NCI-H1694 (cell line): ENCODE measurements around the gene ZFP92.
"Not testable (repeated sequence)": the region's sequence is repeated elsewhere in the genome, so short reads cannot be mapped to it uniquely, and the experiment has no call there.

Source experiments
- DNase-seq: peaks from one replicate; lab custom pipeline; 2025; lab: John Stamatoyannopoulos, UW

ZFP92 gene

DNA sequence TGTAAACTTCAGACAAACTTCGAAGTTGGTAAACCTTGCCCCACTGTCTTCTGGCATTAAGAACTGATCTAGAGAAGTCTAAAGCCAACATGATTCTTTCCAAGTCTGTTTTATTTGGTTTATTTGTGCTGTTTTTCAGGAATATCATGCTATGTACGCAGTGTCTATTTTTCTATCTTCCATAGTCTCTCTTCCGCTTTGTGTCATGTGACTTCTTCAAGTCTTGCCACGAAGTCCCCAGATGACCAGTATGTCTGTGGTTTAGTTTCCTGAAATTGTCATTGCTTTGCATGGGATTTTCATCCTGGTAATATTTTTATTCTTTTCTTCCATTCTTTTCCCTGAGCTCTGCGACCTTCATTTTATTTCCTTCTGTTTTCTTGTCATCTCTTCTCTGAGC, 25.2 kb upstream of the ZFP92 start:
- no peak for DNase-seq

DNA sequence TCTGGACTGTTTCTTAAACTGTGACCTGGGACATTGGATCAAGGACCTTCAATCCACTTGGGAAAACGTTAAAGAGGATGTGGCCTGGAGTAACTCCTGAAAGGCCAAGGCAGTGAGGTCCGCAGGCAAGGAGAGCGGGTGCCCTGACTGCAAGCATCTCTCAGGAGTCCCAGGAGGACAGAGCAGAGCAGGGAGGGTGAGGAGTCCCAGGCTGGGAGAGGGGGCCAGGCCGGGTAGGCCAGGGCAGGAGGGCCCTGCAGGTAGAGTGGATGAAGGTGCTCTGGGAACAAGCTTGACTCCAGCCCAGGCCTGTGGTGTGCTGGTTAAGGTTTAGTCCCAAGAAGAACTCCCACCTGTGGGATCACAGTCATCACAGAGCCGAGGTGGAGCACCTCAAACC, 23.9 kb upstream of the ZFP92 start:
- no peak for DNase-seq

DNA sequence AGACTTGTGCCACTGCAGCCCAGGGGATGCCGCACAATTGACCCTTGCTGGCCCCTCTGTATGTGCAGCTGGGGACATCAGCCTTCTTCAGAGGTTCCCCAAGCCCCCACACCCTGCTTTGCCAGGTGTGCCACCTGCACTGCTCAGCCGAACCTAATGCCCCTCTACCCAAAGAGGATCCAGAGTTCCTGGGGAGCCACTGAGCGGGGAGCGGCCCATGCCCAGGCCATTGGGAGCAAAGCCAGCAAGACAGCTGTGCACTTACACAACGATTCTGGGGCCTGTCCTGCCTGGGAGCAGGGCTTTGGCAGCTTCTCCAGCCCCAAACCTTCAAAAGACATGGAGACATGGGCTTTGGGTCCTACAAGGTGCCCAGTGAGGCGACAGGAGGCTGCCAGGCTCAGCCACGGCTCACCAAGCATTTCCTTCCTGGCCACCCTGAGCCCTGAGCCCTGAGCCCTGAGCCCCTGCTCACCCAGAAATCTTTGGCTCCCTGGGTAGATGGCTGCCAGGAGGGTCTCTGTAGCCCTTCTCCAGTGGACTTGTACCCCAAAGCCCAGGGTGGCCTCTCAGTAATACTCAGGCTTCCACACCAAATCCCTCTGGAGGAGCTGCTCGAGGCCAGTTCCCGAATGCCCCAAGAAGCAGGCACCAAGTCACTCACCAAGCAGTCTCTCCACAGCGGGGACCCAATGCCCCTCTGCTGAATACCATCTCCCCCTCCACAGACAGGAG, 23.1 kb upstream of the ZFP92 start:
- no peak for DNase-seq

DNA sequence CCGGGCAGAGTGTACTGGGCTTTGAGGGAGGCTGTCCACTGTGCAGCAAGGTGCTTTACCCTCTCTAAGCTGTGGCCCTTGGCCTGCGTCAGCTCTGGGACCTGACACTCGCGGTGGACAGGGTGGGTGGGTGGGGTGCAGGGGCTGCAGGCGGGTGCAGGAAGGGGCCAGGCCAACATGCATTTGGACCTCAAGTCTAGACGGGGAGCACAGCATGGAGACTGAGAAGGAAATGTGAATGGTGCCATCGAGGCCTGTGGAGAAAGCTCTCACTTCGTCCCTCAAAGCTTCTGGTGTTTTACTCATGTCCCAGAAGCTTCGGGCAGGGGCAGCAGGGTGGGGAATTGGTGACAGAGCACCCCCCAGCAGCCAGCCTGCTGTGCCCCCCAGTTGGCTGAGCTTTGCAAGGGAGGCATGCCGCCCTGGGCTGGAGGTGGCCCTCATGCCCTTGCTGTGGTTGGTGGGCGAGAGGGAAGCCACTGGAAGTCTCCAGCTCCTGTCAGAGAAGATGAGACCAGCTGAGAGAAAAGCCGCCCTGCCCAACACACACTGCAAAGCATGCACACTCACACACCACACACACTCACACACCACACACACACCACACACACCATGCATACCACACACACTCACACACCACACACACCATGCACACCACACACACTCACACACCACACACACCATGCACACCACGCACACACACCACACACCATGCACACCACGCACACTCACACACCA, 22.4 kb upstream of the ZFP92 start:
- DNase-seq = no peak

DNA sequence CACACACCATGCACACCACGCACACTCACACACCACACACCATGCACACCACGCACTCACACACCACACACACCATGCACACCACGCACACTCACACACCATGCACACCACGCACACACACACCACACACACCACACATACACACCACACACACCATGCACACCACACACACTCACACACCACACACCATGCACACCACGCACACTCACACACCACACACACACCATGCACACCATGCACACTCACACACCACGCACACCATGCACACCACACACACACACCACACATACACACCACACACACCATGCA, 21.9 kb upstream of the ZFP92 start:
- DNase-seq = not testable (repeated sequence)

DNA sequence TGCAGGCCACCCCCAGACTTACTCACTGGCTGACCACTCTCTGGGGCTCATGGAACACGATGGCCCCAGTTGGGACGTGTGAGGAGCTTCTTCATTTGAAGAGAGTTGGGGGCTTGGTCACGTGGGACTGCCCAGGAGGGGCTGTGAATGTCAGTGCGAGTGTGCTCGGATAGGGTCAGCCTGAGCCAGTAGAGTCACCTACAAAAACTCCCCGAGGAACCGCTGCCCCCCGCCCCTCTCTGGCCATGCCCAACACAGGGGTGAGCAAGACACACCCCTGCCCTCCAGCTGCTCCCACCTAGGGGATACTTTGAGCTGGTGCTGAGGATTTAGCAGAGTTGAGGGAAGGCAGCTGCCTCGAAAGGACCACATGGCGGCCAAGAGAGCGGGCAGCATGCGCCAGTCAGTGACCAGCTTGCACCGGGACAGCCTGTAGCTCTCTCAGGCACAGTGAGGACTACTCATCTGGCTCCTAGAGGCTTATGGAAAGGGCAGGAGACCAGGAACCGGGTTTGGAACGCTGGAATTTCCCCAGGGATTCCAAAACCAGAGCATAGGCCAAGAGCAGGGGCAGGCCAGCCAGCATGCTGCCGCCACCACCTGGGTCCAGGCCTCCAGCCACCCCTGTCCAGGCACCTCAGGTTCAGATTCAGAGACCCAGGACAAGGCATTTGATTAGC, 18.5 kb upstream of the ZFP92 start:
- DNase-seq = no peak

DNA sequence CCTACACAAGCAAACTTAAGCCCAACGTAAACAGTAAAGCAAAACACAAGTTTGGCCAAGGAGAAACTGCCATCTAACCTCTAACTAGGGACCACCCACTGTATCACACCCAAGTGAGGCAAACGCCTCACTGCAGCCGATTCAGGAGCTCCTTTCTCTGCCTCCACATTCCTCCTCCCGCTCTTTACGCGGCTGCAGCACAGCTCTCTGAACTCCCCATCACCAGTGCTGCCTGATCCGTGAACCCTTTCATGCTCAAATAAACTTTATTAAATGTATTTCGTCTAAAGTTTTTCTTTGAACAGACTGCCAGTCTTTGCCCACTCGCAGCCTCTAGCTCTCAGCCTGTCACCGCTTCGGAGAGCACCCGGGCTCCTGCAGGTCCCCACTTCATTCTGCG, 16.7 kb upstream of the ZFP92 start:
- DNase-seq = no peak

DNA sequence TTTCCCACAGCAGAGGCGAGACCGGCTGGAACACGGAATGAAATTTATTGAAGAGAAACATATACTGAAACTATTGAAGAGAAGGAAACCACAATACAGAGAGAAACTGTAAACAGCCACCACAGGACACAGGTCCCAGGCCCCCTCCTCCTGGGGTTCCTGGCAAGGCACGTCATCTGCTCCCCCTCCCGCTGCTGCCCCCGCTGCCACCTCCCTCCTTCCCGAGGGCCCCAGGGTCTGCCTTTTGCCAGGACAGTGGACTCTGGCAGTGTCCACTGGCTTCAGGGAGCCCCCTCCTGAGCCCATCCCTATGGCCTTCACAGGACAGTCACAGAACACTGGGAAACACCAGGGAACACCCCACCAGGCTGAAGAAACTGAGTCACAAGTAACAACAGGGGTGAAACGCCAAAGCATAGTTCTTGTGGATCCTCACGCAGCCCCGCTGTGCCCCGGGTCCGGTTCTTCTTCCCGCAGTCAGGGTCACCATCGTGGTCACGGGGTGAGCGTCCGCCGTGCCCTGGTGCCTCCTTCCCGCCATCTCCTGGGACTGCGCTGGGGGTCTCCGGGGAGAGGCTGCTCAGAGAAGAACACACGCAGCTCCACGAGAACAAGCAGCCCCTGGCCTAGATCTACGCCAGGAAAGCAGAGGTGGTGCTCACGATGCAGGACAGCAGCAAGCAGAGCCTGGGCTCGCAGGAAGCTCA, 15.5 kb upstream of the ZFP92 start:
- DNase-seq = no peak

DNA sequence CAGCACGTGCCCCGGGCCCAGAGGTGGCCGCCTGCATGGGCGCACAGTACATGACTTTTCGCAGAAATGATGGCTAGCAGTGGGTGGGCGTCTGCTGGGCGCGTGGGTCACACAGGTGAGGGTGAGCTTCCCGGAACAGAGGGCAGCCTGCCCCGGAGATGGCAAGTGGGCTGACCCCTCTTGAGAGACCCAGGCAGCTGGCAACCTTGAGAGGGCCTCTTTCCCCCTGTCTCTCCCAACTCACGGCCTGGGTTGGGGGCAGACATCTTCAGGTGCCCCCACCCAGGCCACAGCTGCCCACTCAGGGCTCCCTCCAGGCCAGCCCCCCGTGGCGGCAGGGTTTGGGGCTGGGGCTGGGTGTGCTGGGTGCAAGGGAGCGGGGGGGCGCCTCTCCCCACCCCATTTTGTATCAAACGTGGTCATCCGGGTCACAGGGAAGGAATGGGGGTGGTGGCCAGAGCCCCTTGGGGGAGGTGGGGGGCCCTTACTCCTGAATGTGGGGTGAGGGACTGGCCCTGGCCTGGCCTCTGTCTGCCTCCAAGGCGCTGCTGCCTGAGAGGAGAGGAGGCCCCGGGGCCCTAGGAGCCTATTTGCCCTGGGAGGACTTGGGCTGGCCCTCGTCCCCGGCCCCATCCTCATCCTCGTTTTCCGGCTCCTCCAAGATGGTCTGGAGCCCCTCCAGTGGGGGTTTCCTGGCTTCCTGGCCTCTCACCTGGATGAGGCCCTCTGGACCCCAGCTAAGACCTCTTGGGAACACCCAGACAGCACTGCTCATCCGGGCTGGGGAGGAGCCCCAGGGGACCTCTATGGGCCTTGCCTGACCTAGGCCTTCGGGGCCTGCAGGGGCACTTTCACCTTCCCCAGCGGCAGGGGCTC, 14.7 kb upstream of the ZFP92 start:
- no peak for DNase-seq

DNA sequence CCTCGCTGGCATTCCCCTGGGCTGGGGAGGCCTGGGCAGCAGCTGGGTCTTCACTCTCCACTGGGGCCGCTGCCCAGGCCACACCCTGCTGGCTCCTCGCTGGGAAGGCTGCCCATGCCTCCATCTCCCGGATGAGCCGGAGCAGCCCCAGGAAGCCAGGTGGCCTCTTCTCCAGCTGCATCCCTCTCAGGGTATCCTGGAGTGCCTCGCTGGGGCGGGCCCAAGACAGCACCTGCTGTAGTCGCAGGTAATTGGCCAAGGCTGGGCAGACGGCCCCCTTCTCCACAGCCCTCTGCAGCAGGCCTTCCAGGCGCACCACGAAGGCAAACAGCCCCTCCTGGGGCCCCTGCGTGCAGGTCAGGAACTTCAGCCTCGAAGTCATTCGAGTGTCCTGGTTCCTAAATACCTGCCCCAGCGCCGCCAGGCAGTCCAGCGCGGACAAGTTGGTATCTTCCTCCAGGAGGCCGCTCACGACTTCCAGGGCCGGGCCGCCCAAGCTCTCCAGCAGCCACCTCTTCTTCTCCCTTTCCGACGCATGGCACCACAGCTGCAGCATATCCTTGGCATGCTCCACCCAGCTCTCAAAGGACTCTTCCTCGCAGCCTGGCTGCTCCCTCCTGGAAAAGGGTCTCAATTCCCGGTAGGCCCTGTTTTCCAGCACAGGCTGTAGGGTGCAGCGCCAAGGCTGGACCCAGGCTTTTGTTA, 13.9 kb upstream of the ZFP92 start:
- no peak for DNase-seq

DNA sequence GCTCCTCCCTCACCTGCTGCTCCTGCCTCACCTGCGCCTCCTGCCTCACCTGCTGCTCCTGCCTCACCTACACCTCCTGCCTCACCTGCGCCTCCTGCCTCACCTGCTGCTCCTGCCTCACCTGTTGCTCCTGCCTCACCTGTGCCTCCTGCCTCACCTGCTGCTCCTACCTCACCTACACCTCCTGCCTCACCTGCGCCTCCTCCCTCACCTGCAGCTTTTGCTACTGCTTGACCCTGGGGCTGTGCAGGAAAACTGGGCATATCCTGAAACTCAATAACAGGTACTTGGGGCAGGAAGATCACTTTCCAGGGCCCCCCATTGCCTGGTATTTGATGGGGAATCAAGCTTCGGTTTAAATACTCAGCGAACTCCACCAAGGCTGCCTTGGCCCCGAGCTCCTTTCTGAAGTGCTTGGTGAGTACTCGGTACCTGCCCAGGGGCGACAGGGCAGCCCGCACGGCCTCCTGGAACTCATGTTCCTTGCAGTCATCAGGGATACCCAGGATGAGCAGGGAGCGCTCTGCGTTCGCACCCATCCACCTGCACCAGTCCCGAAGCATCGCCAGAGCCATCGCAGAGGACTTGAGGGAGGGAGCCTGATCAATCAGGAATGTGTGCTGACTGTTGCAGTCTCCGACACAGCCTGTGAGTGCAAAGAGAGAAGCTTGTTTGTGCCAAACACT, 12.9 kb upstream of the ZFP92 start:
- no peak for DNase-seq

DNA sequence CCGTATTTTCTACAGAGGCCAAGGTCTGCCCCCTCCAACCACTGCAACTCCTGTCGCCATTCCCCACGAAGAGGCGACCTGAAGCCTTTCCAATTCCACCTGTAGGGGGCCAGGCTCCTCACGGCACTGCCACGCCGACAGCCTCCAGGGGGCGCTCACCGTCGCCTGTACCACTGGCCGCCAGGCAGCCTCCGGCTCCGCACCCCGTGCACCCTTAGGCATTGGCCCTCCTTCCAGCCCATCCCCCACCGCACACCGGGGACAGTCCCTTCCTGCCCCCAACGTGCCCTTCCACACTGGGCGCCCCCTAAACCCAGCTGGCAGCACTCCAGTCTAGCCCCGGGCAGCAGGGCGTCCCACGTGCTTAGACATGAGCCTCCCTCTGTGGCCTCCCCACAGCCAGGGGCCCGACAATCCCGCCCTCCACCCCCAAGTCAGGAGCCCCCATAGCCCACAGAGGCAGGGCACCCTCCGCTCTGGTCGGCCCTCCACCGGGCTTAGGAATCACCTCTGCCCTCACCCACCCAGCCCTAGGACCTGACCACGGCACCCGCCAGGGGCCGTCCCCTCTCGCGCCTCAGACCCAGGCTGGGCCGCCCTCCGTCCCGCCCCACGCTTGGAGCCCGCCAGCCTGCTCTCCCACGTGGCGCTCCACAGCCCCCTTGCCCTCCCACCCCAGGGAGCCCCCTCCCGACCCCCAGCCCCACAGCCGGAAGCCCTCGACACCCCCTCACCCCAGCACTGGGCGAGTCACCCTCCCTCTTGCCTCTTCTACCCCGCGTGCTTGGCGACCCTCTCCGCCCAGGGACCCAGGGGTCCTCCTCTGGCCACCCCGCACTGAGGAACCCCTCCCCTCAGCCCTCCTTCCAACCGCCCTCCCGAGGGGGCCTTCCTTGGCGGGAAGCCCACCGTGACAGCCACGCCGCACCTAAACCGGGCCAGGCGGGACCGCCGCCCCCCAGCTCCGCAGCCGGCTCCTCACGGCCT, 10.8 kb upstream of the ZFP92 start:
- peak; percentile 43 for DNase-seq

DNA sequence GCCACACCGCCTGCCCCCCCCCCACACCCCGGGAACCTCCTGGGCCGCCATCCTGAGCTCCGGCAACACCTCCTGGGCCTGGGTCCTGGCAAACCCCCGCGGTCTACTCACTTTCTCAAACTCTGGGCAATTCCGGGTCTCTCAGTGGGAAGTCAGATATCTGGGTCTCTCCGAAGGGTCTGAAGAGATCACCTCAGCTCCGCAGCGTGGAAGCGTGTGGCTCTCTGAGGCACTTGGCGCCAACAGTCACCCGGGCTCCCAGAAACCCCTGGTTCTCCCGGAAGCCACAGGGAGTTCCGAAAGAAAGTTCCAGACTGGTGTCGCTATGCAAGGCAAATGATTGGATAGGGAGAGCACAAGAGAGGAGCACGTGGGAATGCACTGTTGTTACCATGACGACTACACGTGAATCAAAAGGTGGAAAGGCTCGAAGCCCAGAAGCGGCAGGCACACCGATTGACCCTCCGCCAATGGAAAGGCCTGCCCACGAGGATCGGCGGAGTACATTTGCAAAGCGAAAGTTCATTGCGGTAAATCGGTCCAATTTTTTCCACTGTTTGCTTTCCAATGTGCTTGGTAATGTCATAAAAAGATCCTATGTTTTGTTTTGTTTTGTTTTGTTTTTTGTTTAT, 10.0 kb upstream of the ZFP92 start, which contains the start of gene PNMA6E:
Gene PNMA6E (minus strand): TSS at position 218 of the 632 bp plus-strand sequence. CDS start 2,501 bp downstream, outside the sequence.
- DNase-seq = no peak

DNA sequence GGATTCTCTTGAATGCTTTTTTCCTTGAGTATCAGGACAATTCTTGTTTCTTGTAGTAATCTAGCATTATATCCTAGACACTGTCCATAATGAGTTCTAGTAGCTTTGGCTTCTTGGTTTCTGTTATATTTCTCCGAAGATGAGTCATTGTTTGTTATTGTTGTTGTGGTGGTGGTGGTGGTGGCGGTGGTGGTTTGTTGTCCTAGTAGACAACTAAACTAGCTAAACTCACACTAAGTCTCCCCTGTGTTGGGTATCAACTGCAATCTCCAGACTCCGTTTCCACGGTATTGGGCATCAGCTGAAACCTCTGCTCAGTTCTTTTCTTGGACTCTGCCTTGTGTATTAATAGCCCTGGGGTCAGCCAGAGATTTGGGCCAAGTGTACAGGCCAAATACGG, 6.9 kb upstream of the ZFP92 start:
- not testable (repeated sequence) for DNase-seq

DNA sequence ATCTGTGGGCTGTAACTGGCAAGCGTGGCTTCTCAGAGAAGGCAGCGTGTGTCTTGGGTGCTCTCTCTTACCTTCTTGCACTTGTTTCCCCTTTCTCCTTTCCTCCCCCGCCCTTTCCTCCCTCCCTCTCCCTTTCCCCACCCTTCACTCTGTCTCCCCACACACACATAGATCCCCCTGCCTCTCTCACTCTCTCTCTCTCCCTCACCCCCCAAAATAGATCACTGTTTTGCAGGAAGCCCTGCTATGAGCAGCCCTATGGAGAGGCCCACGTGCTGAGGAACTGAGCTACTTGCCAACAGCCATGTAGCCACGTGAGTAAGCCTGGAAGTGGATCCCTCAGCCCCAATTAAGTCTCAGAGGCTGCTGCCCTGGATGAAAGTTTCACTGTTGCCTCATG, 5.8 kb upstream of the ZFP92 start:
- no peak for DNase-seq

DNA sequence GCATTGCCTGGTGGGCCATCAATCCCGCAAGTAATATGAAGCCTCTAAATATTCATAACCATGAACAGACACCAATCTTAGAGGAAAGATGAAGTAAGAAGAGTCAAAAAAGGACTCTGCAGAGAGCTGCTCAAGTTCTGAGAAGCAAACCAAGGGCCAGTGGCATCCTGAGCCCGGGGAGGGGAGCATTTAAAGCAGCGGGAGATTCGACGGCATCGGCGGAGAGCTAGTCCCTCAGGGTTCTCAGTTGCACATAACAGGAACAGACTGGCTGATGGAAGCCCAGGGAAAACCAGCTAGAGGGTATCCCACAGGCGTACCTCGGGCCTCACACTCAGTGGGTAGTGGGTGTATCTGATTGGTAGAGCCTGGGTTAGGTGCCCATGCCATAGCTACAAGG, 5.3 kb upstream of the ZFP92 start:
- DNase-seq = no peak

DNA sequence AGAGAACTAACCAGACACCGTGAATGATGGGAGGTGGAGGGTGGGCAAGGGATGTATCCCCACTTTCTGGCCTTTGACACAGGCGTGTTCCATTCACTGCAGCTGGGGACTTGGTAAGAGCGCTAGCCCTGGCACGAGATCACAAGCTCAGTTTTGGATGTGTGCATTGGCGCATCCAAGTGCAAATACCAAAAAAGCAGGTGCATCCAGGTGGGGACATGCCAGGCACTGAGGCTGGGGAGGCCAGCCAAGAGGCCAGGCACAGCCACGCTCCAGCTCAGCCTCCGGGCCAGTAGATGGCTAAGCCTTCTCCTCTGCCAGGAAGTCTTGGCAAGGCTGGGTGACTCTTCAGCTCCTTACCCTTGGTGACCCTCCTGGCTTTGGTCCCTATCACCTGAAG, 4.4 kb upstream of the ZFP92 start:
- no peak for DNase-seq

DNA sequence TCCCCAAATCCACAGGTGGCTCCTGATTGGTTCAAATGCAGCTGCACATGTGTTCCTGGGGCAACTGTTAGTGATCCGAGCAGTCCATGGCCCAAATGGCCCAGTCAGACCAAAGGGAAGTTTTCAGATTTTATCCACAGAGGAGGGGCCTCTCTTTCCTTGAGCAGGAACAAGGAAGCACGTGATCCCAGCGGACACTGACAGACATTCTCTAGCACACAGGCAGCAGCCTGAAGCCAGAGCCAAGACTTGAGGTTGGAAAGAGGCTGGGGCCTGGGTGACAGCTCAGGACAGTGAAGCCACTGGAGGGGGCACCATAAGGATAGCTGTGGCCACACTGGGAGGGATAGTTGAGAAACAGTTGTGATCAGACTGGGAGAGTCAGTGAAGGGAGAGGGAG, 3.5 kb upstream of the ZFP92 start:
- no peak for DNase-seq
